CMK (cell line): ENCODE data around the gene RHOA.

Source experiments
- DNase-seq: peaks from one replicate; pipeline ENCODE4 v3.0.0-alpha.2; 2010; ENCODE audit warnings: low read depth

Gene RHOA

DNA sequence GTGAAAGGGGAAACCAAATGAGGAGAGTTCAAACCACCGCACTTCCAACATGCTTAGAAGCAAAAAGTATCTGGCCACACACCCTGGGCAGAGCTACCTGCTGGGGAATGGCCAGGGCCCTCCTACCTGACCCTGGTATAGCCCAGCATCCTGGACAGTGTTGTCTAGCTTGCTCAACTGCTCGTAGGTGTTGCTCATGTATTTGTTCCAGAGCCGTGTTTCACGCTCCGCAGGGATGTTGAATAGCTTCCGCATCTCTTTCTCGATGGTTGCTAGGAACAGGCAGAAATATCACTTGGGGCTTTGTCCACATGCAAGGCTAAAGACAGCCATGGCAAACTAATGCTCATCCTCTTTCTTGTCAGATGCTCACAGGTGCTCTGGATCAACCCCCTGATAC, 87.0 kb downstream of the RHOA start:
- no peak for DNase-seq

DNA sequence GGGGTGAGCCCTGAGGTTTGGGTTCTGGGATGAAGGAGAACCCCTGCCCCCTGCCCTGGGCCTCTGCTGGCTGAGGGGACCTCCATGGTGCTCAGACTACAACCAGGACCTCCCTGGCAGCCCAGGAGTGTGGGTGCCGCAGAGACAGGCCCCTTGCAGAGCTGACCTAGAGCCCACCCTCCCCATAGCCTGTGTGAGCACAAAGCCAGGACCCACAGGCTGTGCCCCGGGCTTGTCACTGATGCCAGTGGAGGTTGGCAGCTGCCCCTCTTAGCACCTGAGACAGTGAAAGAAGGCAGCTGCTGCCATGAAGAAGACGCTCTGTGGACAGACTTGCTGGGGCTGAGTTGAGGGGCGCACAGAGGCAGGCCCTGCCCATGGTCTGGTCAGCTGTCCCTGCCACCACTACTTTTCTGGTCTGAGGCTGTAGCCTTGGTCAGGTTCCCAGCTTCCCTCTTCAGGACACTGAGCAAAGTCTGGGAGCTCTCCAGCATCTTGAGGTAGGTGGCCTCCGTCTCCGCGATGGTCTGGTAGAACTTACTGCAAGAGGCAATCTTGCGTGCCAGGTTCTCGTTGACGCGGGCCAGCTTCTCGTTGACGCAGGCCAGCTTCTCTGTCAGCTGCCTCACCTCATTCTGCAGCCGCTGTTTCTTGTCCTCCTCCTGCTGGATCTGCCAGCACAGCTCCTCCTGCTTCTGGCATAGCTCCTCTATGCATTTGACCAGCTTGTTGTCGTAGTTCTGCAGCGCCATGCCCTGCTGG, 94.9 kb downstream of the RHOA start:
- DNase-seq, result no peak

DNA sequence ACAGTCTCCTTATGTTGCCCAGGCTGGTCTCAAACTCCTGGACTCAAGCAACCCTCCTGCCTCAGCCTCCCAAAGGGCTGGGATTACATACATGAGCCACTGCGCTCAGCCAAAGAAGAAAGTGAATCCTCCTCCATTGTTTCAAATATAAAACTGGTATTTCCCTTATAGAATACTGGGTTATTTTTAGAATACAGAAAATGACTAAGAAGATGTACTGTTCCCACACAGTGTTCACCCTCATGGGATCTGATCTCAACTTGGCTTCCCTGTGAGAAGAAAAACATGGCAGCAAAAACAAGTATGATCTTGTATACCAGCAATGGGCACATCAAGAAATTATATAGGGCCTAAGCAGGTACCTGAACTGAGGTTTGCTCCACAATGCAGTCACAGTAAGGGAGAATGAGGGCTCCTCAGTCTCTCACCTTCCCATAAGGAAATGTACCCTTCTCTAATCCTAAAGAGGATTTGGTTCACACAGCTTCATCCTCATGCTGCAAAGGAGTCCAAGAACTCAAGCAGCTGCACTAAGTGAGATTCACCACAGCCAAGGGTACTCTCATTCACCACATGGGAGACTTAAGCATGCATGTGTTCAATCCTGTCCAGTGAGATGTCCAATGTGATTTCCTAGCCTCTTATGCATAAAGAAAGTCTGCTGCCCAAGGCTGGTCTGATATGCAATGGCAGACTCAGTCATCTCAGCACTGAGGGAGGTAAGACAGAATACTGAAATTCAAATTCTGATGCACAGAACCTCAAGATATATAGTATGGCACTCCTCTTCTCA, 97.7 kb downstream of the RHOA start:
- DNase-seq, result no peak

DNA sequence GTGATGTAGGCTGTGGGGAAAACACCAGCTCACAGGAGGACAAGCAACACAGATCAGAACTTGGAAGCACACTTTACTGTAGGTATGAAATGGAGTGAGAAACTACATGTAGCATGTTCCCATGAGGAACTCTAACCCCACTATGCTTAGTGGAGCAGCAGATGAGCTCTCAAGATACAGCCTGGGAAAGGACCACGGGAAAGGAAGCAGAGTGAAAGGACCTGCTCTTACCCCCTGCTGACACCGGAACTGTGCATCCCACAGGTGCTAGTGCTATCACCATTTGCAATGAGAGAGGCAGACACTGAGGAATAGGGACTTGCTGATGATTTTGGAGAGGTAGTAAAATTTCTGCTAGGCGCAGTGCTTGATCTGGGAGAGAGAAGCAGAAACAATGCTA, 100.5 kb downstream of the RHOA start:
- no peak for DNase-seq

DNA sequence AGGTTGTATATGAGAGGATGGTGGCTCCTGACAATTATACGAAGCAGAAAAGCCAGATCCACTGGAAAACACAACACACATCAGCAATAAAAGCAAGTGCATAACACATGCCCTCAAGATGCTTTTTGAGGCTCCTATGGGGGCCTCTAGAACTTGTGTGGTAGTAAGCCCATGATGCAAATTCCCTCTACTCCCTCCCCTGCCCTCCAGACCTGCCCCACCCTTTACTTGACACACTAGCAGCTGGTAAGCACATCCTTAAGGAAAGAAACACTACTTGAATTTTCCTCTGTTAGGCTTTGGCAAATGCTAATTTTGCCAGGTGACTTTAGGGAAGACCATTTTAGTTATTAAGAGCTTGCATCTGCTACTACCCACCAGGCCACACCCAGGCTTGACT, 101.1 kb downstream of the RHOA start:
- DNase-seq, result no peak
